ENCODE data around the gene ITPR2.

The ITPR2 gene

DNA sequence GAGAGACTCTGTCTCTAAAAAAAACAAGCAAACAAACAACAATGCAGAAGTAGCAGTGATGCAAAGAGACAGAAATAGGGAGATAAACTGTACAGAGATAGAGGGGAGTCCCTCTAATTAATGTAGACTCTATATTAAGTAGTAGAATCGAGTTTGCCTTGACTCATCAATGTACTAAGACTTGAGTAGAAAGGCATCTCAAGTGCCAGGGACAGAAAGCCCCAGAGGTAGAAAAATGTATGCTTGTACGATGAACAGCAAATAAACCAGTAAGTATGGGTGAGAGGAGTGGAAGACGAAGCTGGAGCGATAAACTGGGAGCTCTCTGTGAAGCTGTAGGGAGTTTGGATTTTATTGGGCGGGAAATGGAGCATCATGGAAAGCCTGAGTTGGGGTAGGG is 429.4 kb downstream of the ITPR2 start:
- no peak for DNase-seq (ENCODE audit: low read depth)
- H3K4me3 ChIP-seq (ENCODE audit: low read length), result no peak overlapping the region
- TF ChIP-seq, protein P1, sequence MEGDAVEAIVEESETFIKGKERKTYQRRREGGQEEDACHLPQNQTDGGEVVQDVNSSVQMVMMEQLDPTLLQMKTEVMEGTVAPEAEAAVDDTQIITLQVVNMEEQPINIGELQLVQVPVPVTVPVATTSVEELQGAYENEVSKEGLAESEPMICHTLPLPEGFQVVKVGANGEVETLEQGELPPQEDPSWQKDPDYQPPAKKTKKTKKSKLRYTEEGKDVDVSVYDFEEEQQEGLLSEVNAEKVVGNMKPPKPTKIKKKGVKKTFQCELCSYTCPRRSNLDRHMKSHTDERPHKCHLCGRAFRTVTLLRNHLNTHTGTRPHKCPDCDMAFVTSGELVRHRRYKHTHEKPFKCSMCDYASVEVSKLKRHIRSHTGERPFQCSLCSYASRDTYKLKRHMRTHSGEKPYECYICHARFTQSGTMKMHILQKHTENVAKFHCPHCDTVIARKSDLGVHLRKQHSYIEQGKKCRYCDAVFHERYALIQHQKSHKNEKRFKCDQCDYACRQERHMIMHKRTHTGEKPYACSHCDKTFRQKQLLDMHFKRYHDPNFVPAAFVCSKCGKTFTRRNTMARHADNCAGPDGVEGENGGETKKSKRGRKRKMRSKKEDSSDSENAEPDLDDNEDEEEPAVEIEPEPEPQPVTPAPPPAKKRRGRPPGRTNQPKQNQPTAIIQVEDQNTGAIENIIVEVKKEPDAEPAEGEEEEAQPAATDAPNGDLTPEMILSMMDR (conservative IDR thresholded peaks at IDR 0.05; ENCODE audit: low read depth, low read length), result no peak

DNA sequence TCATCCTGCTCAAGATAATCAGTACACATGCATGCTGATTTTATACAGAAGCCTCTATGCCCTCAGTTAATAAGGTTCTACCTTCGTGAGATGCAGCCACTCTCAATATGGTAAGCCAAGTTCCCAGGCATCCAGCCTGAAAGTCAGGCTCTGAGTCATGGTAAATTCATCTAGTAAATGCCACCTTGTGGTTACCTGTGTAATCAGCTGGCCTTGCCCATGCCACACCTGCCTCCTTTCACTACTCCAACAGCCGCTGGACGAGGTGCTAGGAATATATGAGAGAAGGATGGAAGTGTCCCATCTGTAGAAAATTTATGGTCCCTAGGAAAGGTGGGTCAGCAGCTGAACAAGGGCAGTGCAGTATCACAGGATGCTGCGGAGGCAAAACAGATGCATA is 430.3 kb downstream of the ITPR2 start:
- peak; percentile 5 for DNase-seq (ENCODE audit: low read depth)
- TF ChIP-seq, protein P1 (conservative IDR thresholded peaks at IDR 0.05; ENCODE audit: low read depth, low read length), result peak; percentile 31
- H3K4me3 ChIP-seq (ENCODE audit: low read length), result no peak overlapping the region

DNA sequence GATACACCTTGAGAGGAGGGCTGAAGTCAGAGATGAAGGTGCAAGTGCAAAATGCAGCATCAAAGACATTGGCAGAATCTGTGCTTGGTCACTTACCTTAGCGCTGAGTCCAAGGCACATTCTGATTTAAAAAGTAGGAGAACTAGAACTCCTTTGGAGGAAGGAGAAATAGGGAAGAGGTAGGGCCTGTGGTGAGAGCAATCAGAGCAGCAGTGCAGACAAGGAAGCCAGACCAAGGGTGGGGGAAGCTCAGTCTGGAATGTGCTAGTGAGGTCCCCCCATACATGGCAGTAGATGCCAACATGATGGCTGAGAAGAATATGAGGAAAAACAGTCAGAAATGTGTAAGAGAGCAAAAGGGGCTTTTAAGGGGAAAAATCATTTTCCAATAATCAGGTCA is 431.1 kb downstream of the ITPR2 start:
- H3K4me3 ChIP-seq (ENCODE audit: low read length), result no peak overlapping the region
- TF ChIP-seq, protein P1 (conservative IDR thresholded peaks at IDR 0.05; ENCODE audit: low read depth, low read length), result no peak
- no peak for DNase-seq (ENCODE audit: low read depth)

DNA sequence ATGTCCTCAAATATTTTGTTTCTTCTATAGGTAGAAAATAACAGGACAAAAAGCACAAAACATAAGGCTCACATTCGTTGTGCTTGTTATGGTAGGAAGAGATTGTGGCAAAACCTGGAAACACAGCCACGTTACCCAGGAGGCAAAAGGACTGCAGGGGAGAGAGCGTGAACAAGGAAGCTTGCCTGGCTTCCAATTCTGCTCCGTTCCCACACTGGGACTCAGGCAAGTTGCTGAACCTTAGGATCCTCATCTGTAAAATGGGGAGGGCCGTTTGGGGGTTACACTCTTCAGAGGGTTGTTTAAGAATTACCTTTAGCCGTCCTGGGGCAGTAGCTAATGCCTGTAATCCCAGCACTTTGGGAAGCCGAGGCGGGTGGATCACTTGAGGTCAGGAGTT is 432.4 kb downstream of the ITPR2 start:
- no peak overlapping the region for H3K4me3 ChIP-seq (ENCODE audit: low read length)
- no peak for DNase-seq (ENCODE audit: low read depth)
- TF ChIP-seq, protein P1 (conservative IDR thresholded peaks at IDR 0.05; ENCODE audit: low read depth, low read length), result no peak

DNA sequence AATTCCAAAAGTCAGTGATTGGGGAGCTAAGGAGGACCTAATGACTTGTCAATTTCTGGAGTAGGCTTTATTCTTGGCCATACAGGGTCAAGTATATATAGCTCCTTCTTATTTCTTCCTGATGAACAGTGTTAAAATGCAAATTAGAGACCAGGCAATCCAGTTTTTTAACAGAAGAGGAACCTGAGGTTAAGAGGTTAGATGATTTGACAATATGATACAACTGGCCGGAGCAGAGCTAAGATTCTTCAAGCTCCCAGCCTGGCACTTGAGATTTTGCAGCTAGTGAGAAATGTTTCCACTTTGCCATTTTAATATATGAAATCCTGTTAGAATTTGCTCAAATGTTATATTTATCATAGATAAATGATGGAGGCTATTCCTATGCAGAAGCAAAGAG is 433.6 kb downstream of the ITPR2 start:
- no peak overlapping the region for H3K4me3 ChIP-seq (ENCODE audit: low read length)
- TF ChIP-seq, protein P1 (conservative IDR thresholded peaks at IDR 0.05; ENCODE audit: low read depth, low read length), result no peak
- DNase-seq (ENCODE audit: low read depth), result no peak

DNA sequence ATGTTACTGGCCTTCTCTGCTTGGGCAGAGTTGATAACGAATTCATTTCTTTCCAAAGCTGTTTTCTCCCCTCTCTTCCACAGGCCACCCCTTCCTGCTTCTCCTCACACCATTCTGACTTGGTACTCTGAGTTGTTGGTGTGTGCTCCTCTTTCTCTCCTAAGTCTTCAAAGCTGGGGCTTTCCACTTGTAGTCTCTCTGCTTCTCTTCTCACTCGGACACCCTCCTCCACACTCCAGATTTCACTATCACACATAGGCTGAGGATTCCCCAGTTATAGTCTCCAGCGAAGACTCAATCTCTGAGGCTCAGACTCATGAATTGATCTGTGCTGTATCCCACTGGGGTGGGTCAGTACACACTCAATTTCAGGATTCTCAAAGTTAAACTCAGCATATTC is 436.6 kb downstream of the ITPR2 start:
- TF ChIP-seq, protein P1 (conservative IDR thresholded peaks at IDR 0.05; ENCODE audit: low read depth, low read length), result no peak
- DNase-seq (ENCODE audit: low read depth), result no peak
- H3K4me3 ChIP-seq (ENCODE audit: low read length), result no peak overlapping the region

DNA sequence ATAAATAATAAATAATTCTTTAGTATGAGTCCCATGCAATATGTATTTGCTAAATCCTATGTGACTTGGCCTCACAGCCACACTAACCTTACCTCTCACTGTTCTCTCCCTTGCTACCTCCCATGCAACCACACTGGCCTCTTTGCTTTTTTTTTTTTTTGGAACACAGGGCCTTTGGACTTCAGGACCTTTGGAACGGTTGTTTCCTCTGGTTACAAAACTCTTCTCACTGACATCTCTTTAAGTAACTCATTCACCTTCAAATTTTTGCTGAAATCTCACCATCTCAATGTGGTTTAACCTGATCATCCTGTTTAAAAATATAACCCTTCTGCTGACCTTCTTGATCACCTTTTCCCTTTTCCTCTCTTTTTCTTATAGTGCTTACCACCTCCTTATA is 443.7 kb downstream of the ITPR2 start:
- no peak for DNase-seq (ENCODE audit: low read depth)
- TF ChIP-seq, protein P1 (conservative IDR thresholded peaks at IDR 0.05; ENCODE audit: low read depth, low read length), result no peak
- no peak overlapping the region for H3K4me3 ChIP-seq (ENCODE audit: low read length)

Measured in retinal pigment epithelial cell (primary cell).